Endometrial microvascular endothelial cells (primary cell): ENCODE results near the gene C4orf46. TPM values are rescaled to one million over a fixed set of nuclear protein-coding genes. Genes with fewer than 3 reads are reported as not detected.
"Not testable (repeated sequence)": the region's sequence is repeated elsewhere in the genome, so short reads cannot be mapped to it uniquely, and the experiment has no call there.

Experiments
- in situ Hi-C: cut with HindIII; loops from 2 replicates; pipeline ENCODE4 v1.10.0; 2017; ENCODE audit warnings: low sequenced_read_pairs, low pct_unique_long_range_greater_than_20kb; ENCODE audit errors: inconsistent ontology term
- total RNA-seq: library from RNA; depleted of rRNA; stranded (reverse); fragments of >200 nt; gene quantifications from one replicate; pipeline ENCODE4 v1.2.3, GENCODE V29; 2015; ENCODE audit errors: inconsistent ontology term

C4orf46 gene
- total RNA-seq, 1 donor from 2014 or later: 25.3 TPM

- in situ Hi-C loops: not testable (repeated sequence)
These were observed 8.4 kb downstream of the C4orf46 start for GRCh38 chr4:158663255-158663654.

GRCh38 chr4:158657291-158657690 lies 14.4 kb downstream of the C4orf46 start:
- in situ Hi-C loops: no loop called here

- in situ Hi-C loops: no loop called here
These were observed 15.2 kb downstream of the C4orf46 start for GRCh38 chr4:158656439-158656838.

- in situ Hi-C loops: no loop called here
These were observed 18.8 kb downstream of the C4orf46 start for GRCh38 chr4:158652920-158653319.

- in situ Hi-C loops: no loop called here
These were observed 22.5 kb downstream of the C4orf46 start for GRCh38 chr4:158649111-158649680.

GRCh38 chr4:158644760-158645159 lies 26.9 kb downstream of the C4orf46 start:
- in situ Hi-C loops: no loop called here

- in situ Hi-C loops: no loop called here
These were observed 27.3 kb downstream of the C4orf46 start for GRCh38 chr4:158644356-158644755.

- in situ Hi-C loops: no loop called here
These were observed 35.1 kb downstream of the C4orf46 start for GRCh38 chr4:158636619-158637018.

GRCh38 chr4:158630893-158631292 lies 40.8 kb downstream of the C4orf46 start:
- in situ Hi-C loops: no loop called here

- in situ Hi-C loops: no loop called here
These were observed 46.1 kb downstream of the C4orf46 start for GRCh38 chr4:158625544-158625943.

- in situ Hi-C loops: no loop called here
These were observed 46.7 kb downstream of the C4orf46 start for GRCh38 chr4:158624889-158625478.

- in situ Hi-C loops: no loop called here
These were observed 49.4 kb downstream of the C4orf46 start for GRCh38 chr4:158622251-158622650.

- in situ Hi-C loops: no loop called here
These were observed 50.0 kb downstream of the C4orf46 start for GRCh38 chr4:158621729-158622128.

- in situ Hi-C loops: no loop called here
These were observed 53.7 kb downstream of the C4orf46 start for GRCh38 chr4:158617956-158618355.

Other genes starting within 250 kb of the C4orf46 start
- gene RXFP1, start 150.0 kb downstream of the C4orf46 start, total RNA-seq: 15.2 TPM
- gene ETFDH, start 409 bp upstream of the C4orf46 start, total RNA-seq: 23.0 TPM
- 37.0 TPM for gene PPID, start 51.5 kb upstream of the C4orf46 start, total RNA-seq
- 11.7 TPM for gene FNIP2, start 97.1 kb upstream of the C4orf46 start, total RNA-seq